ENCODE measurements around the gene ZNF727.
"Not testable (repeated sequence)": the region's sequence is repeated elsewhere in the genome, so short reads cannot be mapped to it uniquely, and the experiment has no call there.

Gene ZNF727

GRCh38 chr7:64045301-64046040 lies at the start of gene ZNF727:
ZNF727 (plus strand) TSS chr7:64045434; CDS start chr7:64045622, 188 bp downstream.
- H3K4me1 Mint-ChIP-seq (ENCODE audit: low read depth): no peaks in the 10 kb centered on the region
- no peak for DNase-seq (ENCODE audit: low spot score)
- H3K27me3 Mint-ChIP-seq (ENCODE audit: low read depth): no peaks in the 10 kb centered on the region
- H3K36me3 Mint-ChIP-seq (ENCODE audit: low read depth): no peaks in the 10 kb centered on the region
- H3K4me3 Mint-ChIP-seq: no peak within 1 kb of the TSS
- H3K27ac Mint-ChIP-seq: no peak within 1 kb of the TSS
- peaks cover 60% of the 10 kb centered on the region for H3K9me3 Mint-ChIP-seq

- no peak within 1 kb of the TSS for H3K4me3 Mint-ChIP-seq
- peaks cover 22% of the 10 kb centered on the region for H3K9me3 Mint-ChIP-seq
- DNase-seq (ENCODE audit: low spot score): no peak
- H3K4me1 Mint-ChIP-seq (ENCODE audit: low read depth): no peaks in the 10 kb centered on the region
- H3K36me3 Mint-ChIP-seq (ENCODE audit: low read depth): no peaks in the 10 kb centered on the region
- no peaks in the 10 kb centered on the region for H3K27me3 Mint-ChIP-seq (ENCODE audit: low read depth)
- H3K27ac Mint-ChIP-seq: no peak within 1 kb of the TSS
These were observed 46.7 kb upstream of the ZNF727 start, which contains the start of gene ZNF722 for GRCh38 chr7:63998549-63998948. ZNF722 (plus strand) TSS chr7:63998849; CDS start chr7:63998962, 113 bp downstream.

- H3K27ac Mint-ChIP-seq; H3K4me1 Mint-ChIP-seq (ENCODE audit: low read depth); DNase-seq (ENCODE audit: low spot score); H3K4me3 Mint-ChIP-seq; H3K27me3 Mint-ChIP-seq (ENCODE audit: low read depth); H3K36me3 Mint-ChIP-seq (ENCODE audit: low read depth): not testable (repeated sequence)
- peaks cover 54% of the 10 kb centered on the region for H3K9me3 Mint-ChIP-seq
These were observed 29.7 kb upstream of the ZNF727 start for GRCh38 chr7:64015496-64015895.

- Mint-ChIP-seq H3K9me3 (peaks cover 50% of the 10 kb centered on the region), H3K36me3 (ENCODE audit: low read depth) (no peaks in the 10 kb centered on the region), H3K27me3 (ENCODE audit: low read depth) (no peaks in the 10 kb centered on the region), H3K4me3 (no peak overlapping the region), H3K4me1 (ENCODE audit: low read depth) (no peaks in the 10 kb centered on the region), H3K27ac (no peak overlapping the region)
- no peak for DNase-seq (ENCODE audit: low spot score)
These were observed 9.8 kb upstream of the ZNF727 start for GRCh38 chr7:64035388-64035787.

GRCh38 chr7:64037095-64037494 lies 8.1 kb upstream of the ZNF727 start:
- Mint-ChIP-seq H3K27ac (no peak overlapping the region), H3K4me3 (no peak overlapping the region), H3K27me3 (ENCODE audit: low read depth) (no peaks in the 10 kb centered on the region), H3K4me1 (ENCODE audit: low read depth) (no peaks in the 10 kb centered on the region), H3K9me3 (peaks cover 42% of the 10 kb centered on the region), H3K36me3 (ENCODE audit: low read depth) (no peaks in the 10 kb centered on the region)
- no peak for DNase-seq (ENCODE audit: low spot score)

- Mint-ChIP-seq H3K4me3 (no peak overlapping the region), H3K36me3 (ENCODE audit: low read depth) (no peaks in the 10 kb centered on the region), H3K27me3 (ENCODE audit: low read depth) (no peaks in the 10 kb centered on the region), H3K27ac (no peak overlapping the region), H3K9me3 (peaks cover 58% of the 10 kb centered on the region), H3K4me1 (ENCODE audit: low read depth) (no peaks in the 10 kb centered on the region)
- no peak for DNase-seq (ENCODE audit: low spot score)
These were observed 781 bp downstream of the ZNF727 start for GRCh38 chr7:64046041-64046389.

- not testable (repeated sequence) for H3K36me3 Mint-ChIP-seq (ENCODE audit: low read depth); H3K4me3 Mint-ChIP-seq; H3K27me3 Mint-ChIP-seq (ENCODE audit: low read depth); DNase-seq (ENCODE audit: low spot score); H3K4me1 Mint-ChIP-seq (ENCODE audit: low read depth); H3K27ac Mint-ChIP-seq
- peaks cover 70% of the 10 kb centered on the region for H3K9me3 Mint-ChIP-seq
These were observed 32.8 kb downstream of the ZNF727 start for GRCh38 chr7:64077837-64078698.

- Mint-ChIP-seq H3K36me3 (ENCODE audit: low read depth) (peaks cover 3% of the 10 kb centered on the region), H3K9me3 (peaks cover 67% of the 10 kb centered on the region), H3K27ac (no peak overlapping the region), H3K4me3 (no peak overlapping the region), H3K27me3 (ENCODE audit: low read depth) (no peaks in the 10 kb centered on the region), H3K4me1 (ENCODE audit: low read depth) (no peaks in the 10 kb centered on the region)
- DNase-seq (ENCODE audit: low spot score): no peak
These were observed 33.4 kb downstream of the ZNF727 start for GRCh38 chr7:64078699-64078994.

- no peak for DNase-seq (ENCODE audit: low spot score)
- H3K4me3 Mint-ChIP-seq: no peak overlapping the region
- H3K36me3 Mint-ChIP-seq (ENCODE audit: low read depth): no peaks in the 10 kb centered on the region
- H3K27me3 Mint-ChIP-seq (ENCODE audit: low read depth): no peaks in the 10 kb centered on the region
- no peaks in the 10 kb centered on the region for H3K4me1 Mint-ChIP-seq (ENCODE audit: low read depth)
- peaks cover 31% of the 10 kb centered on the region for H3K9me3 Mint-ChIP-seq
- H3K27ac Mint-ChIP-seq: no peak overlapping the region
These were observed 42.3 kb downstream of the ZNF727 start for GRCh38 chr7:64087501-64087900.

GRCh38 chr7:64088863-64089262 lies 43.6 kb downstream of the ZNF727 start:
- not testable (repeated sequence) for H3K27me3 Mint-ChIP-seq (ENCODE audit: low read depth); H3K36me3 Mint-ChIP-seq (ENCODE audit: low read depth); H3K4me1 Mint-ChIP-seq (ENCODE audit: low read depth); DNase-seq (ENCODE audit: low spot score); H3K27ac Mint-ChIP-seq; H3K4me3 Mint-ChIP-seq
- peaks cover 33% of the 10 kb centered on the region for H3K9me3 Mint-ChIP-seq

All from T-helper 2 cell treated with Interferon-gamma antibody and Interleukin-4, amounts not matched to agents 5 μg/mL and 100 μg/mL, for 36 hours (primary cell).